GM18519 (cell line): ENCODE data around the gene DENND1C.
"Not testable (repeated sequence)": the region's sequence is repeated elsewhere in the genome, so short reads cannot be mapped to it uniquely, and the experiment has no call there.

Source experiments
- ATAC-seq: cut with Tn5 transposase; IDR thresholded peaks from one replicate; pipeline ENCODE4 v1.9.1; 2021; ENCODE audit warnings: mild to moderate bottlenecking, moderate library complexity; ENCODE audit not compliant: unreplicated experiment, low FRiP score

The DENND1C gene

GRCh38 chr19:6509118-6509971 is 27.8 kb upstream of the DENND1C start:
- no peak for ATAC-seq

GRCh38 chr19:6508028-6508771 is 26.6 kb upstream of the DENND1C start:
- ATAC-seq = not testable (repeated sequence)

GRCh38 chr19:6503407-6504201 is 22.0 kb upstream of the DENND1C start:
- ATAC-seq = no peak

GRCh38 chr19:6501740-6502648 is 20.4 kb upstream of the DENND1C start, which contains the start of gene TUBB4A:
TUBB4A (minus strand) TSS chr19:6502309; CDS start chr19:6502212, 97 bp downstream.
- no peak for ATAC-seq

GRCh38 chr19:6500837-6501739 is 19.5 kb upstream of the DENND1C start:
- no peak for ATAC-seq

GRCh38 chr19:6499052-6499790 is 17.6 kb upstream of the DENND1C start:
- no peak for ATAC-seq

- no peak for ATAC-seq
These were observed 16.9 kb upstream of the DENND1C start for GRCh38 chr19:6498294-6499036.

GRCh38 chr19:6495947-6496346 is 14.4 kb upstream of the DENND1C start:
- no peak for ATAC-seq

GRCh38 chr19:6494438-6495036 is 12.9 kb upstream of the DENND1C start:
- no peak for ATAC-seq

GRCh38 chr19:6491802-6492592 is 10.4 kb upstream of the DENND1C start:
- no peak for ATAC-seq

GRCh38 chr19:6490134-6490533 is 8.5 kb upstream of the DENND1C start:
- ATAC-seq = no peak

GRCh38 chr19:6489278-6490061 is 7.9 kb upstream of the DENND1C start:
- ATAC-seq = no peak

GRCh38 chr19:6484831-6485230 is 3.2 kb upstream of the DENND1C start:
- no peak for ATAC-seq

GRCh38 chr19:6484230-6484629 is 2.6 kb upstream of the DENND1C start:
- ATAC-seq = no peak

GRCh38 chr19:6483235-6483634 is 1.6 kb upstream of the DENND1C start:
- no peak for ATAC-seq

- ATAC-seq = no peak
These were observed 728 bp upstream of the DENND1C start for GRCh38 chr19:6482343-6482686.
